A673 (cell line): ENCODE results near the gene AGAP1. TPM values are rescaled to one million over a fixed set of nuclear protein-coding genes. Genes with fewer than 3 reads are reported as not detected.

Experiments
- BruUV-seq: library from RNA; stranded (reverse); fragments of 400-500 nt; replicated peaks from 2 replicates; lab custom pipeline; 2021; lab: Mats Ljungman, UMichigan
- CTCF ChIA-PET: fragments of 300-600 bp; sonication (Branson Sonifier 250); formaldehyde crosslinking; loops from one replicate; lab custom pipeline; 2022; ENCODE audit warnings: antibody characterized with exemption; lab: Charles Lee
- POLR2A ChIA-PET: fragments of 300-600 bp; sonication (Branson Sonifier 250); formaldehyde crosslinking; loops from one replicate; lab custom pipeline; 2022; ENCODE audit warnings: antibody characterized with exemption; ENCODE audit not compliant: low non-redundant PET; lab: Charles Lee
- DNase-seq: peaks from one replicate; pipeline ENCODE4 v3.0.0-alpha.2; 2015; ENCODE audit warnings: low spot score
- H3K27ac ChIP-seq: fragments of 200-600 bp; sonication (generic); 2 replicates; pipeline ENCODE4 v1.5.1; 2016; ENCODE audit warnings: mixed run types, low read depth, mild to moderate bottlenecking, mixed read lengths, antibody characterized with exemption, low read length; ENCODE audit not compliant: poor library complexity, severe bottlenecking
- H3K27me3 ChIP-seq: fragments of 200-600 bp; sonication (generic); replicated peaks from 2 replicates; pipeline ENCODE4 v1.6.1; 2017; ENCODE audit warnings: mixed run types, low read depth, mild to moderate bottlenecking, mixed read lengths, antibody characterized with exemption, low read length; ENCODE audit not compliant: insufficient read depth, poor library complexity
- H3K36me3 ChIP-seq: fragments of 200-600 bp; sonication (generic); 2 replicates; pipeline ENCODE4 v1.6.1; 2016; ENCODE audit warnings: mixed run types, mild to moderate bottlenecking, mixed read lengths, antibody characterized with exemption, low read length; ENCODE audit not compliant: insufficient read depth, poor library complexity, severe bottlenecking
- H3K4me1 ChIP-seq: fragments of 200-600 bp; sonication (generic); 2 replicates; pipeline ENCODE4 v1.6.1; 2017; ENCODE audit warnings: mixed run types, mild to moderate bottlenecking, mixed read lengths, antibody characterized with exemption, low read length; ENCODE audit not compliant: insufficient read depth, poor library complexity, severe bottlenecking
- H3K4me3 ChIP-seq: fragments of 200-600 bp; sonication (generic); 2 replicates; pipeline ENCODE4 v1.5.1; 2016; ENCODE audit warnings: low read depth, mixed run types, mild to moderate bottlenecking, mixed read lengths, low read length; ENCODE audit not compliant: poor library complexity, severe bottlenecking
- H3K9me3 ChIP-seq: fragments of 200-600 bp; sonication (generic); 2 replicates; pipeline ENCODE4 v1.6.1; 2016; ENCODE audit warnings: mixed run types, low read depth, mild to moderate bottlenecking, mixed read lengths, antibody characterized with exemption, low read length; ENCODE audit not compliant: poor library complexity, severe bottlenecking
- CTCF ChIP-seq: fragments of 300-800, 200-600 bp; sonication (generic); conservative IDR thresholded peaks from 2 replicates; pipeline ENCODE4 v1.5.1; 2017; ENCODE audit warnings: low read depth, mild to moderate bottlenecking, antibody characterized with exemption, low read length, moderate library complexity, mixed read lengths
- EZH2 ChIP-seq: fragments of 200-600 bp; sonication (generic); IDR thresholded peaks from 2 replicates; pipeline ENCODE4 v1.6.1; 2017; ENCODE audit warnings: borderline replicate concordance, low read depth, mild to moderate bottlenecking, mixed read lengths, antibody characterized with exemption, low read length; ENCODE audit not compliant: poor library complexity, severe bottlenecking
- intact Hi-C: fragments of 100-400 bp; cut with micrococcal nuclease; formaldehyde crosslinking; loops from one replicate; pipeline ENCODE4 v1.10.0; 2022; ENCODE audit not compliant: unreplicated experiment
- total RNA-seq: library from RNA; stranded (reverse); gene quantifications from 2 replicates; pipeline ENCODE4 v1.2.3, GENCODE V29; 2021

AGAP1 gene
- total RNA-seq, 1 experiment from 2014 or later = 25.3 TPM

GRCh38 chr2:235979753-235980435 is 486.1 kb downstream of the AGAP1 start:
- intact Hi-C loops = no loop called here
- H3K4me3 ChIP-seq = no peak overlapping the region
- BruUV-seq = no TSS peak
- DNase-seq = no peak
- CTCF ChIA-PET = no interaction called here
- TF ChIP-seq EZH2 = no peak
- no peak for TF ChIP-seq CTCF
- H3K27me3 ChIP-seq = no peaks in the 10 kb centered on the region
- no peaks in the 10 kb centered on the region for H3K36me3 ChIP-seq
- no peaks in the 10 kb centered on the region for H3K9me3 ChIP-seq
- no peak overlapping the region for H3K27ac ChIP-seq
- POLR2A ChIA-PET = no interaction called here
- H3K4me1 ChIP-seq = no peaks in the 10 kb centered on the region

- BruUV-seq = no TSS peak
- no peaks in the 10 kb centered on the region for H3K4me1 ChIP-seq
- H3K4me3 ChIP-seq = no peak overlapping the region
- no peaks in the 10 kb centered on the region for H3K9me3 ChIP-seq
- intact Hi-C loops = no loop called here
- no peak for DNase-seq
- no peaks in the 10 kb centered on the region for H3K36me3 ChIP-seq
- H3K27ac ChIP-seq = no peak overlapping the region
- ChIA-PET POLR2A (no interaction called here), CTCF (no interaction called here)
- H3K27me3 ChIP-seq = no peaks in the 10 kb centered on the region
- TF ChIP-seq EZH2 (no peak), CTCF (no peak)
Observed at GRCh38 chr2:235981631-235982030, 487.8 kb downstream of the AGAP1 start.

GRCh38 chr2:235983016-235983415 is 489.2 kb downstream of the AGAP1 start:
- H3K9me3 ChIP-seq = no peaks in the 10 kb centered on the region
- no peaks in the 10 kb centered on the region for H3K36me3 ChIP-seq
- intact Hi-C loops = no loop called here
- BruUV-seq = no TSS peak
- TF ChIP-seq CTCF = no peak
- no peak for TF ChIP-seq EZH2
- H3K4me1 ChIP-seq = no peaks in the 10 kb centered on the region
- no peaks in the 10 kb centered on the region for H3K27me3 ChIP-seq
- ChIA-PET CTCF (no interaction called here), POLR2A (no interaction called here)
- H3K4me3 ChIP-seq = no peak overlapping the region
- H3K27ac ChIP-seq = no peak overlapping the region
- DNase-seq = no peak
